Measurements from ENCODE around the gene DAZAP1. TPM values are rescaled to one million over a fixed set of nuclear protein-coding genes. Genes with fewer than 3 reads are reported as not detected.

DAZAP1 gene
- total RNA-seq, 4 donors from 2014 or later, result 41.5 to 75.4 (median 49.2) TPM

DNA sequence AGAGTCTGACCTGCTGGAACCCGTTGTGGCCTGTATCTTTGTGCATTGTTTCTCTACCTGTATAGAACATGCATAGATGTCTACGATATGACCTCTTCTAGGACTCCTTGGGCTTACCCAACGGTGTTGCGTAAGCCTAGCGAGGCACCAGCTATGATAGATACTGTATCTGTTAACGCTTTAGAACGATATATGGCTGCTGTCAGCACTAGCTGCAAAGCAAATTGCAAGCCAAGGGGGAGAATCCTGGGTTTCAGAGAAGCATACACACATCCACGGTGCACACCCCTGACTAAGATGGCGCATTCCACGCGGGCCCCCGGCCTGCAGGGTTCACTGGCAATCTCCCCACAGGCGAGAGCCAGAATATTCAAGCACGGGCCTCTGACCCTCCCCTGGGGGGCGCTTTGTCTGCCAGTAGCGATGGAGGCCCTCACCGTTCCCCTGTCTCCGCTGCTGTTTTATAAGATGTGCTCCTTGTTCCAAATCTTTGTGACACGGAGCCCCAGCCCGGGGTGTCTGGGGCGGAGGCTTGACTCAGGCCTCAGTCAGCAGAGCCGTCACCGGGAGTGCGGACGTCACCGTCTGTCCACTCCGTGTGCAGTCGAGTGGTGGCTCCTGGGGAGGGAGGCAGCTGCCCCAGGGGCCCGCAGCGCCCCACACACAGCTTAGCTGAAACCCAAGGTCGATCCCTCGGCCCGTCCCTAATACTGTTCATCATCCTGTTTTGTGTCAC lies 17.9 kb downstream of the DAZAP1 start:
- DNase-seq (ENCODE audit: low spot score in 2 of 2), result no peak
- WGBS, result 79% methylated on average over 31 of the region's 33 CpGs
- TF ChIP-seq POLR2A (IDR thresholded peaks at IDR 0.05), result no peak
- no peak for TF ChIP-seq POLR2AphosphoS5 (IDR thresholded peaks at IDR 0.05)
- TF ChIP-seq EP300 (IDR thresholded peaks at IDR 0.05), result no peak
- no peak for TF ChIP-seq CTCF (IDR thresholded peaks at IDR 0.05)
- peaks cover 29% of the 10 kb centered on the region for H3K4me1 ChIP-seq
- peaks cover 83% of the 10 kb centered on the region for H3K36me3 ChIP-seq
- no peaks in the 10 kb centered on the region for H3K9me3 ChIP-seq
- H3K4me3 ChIP-seq, result no peak overlapping the region
- no peaks in the 10 kb centered on the region for H3K27me3 ChIP-seq
- H3K27ac ChIP-seq, result peak overlapping the region; percentile 63

GRCh38 chr19:1425902-1426301 lies 18.5 kb downstream of the DAZAP1 start:
- WGBS, result 87% methylated on average over 11 of the region's 14 CpGs
- Histone ChIP-seq H3K27me3 (no peaks in the 10 kb centered on the region), H3K27ac (peak overlapping the region; percentile 63), H3K36me3 (peaks cover 83% of the 10 kb centered on the region), H3K4me3 (no peak overlapping the region), H3K4me1 (peaks cover 29% of the 10 kb centered on the region), H3K9me3 (no peaks in the 10 kb centered on the region)
- no peak for DNase-seq (ENCODE audit: low spot score in 2 of 2)
- no peak for TF ChIP-seq POLR2A (IDR thresholded peaks at IDR 0.05)
- no peak for TF ChIP-seq EP300 (IDR thresholded peaks at IDR 0.05)
- TF ChIP-seq POLR2AphosphoS5 (IDR thresholded peaks at IDR 0.05), result no peak
- no peak for TF ChIP-seq CTCF (IDR thresholded peaks at IDR 0.05)

GRCh38 chr19:1426736-1427135 lies 19.4 kb downstream of the DAZAP1 start:
- peaks cover 83% of the 10 kb centered on the region for H3K36me3 ChIP-seq
- DNase-seq (ENCODE audit: low spot score in 2 of 2), result no peak
- peaks cover 29% of the 10 kb centered on the region for H3K4me1 ChIP-seq
- WGBS, result 90% methylated on average over 9 of the region's 9 CpGs
- H3K27ac ChIP-seq, result no peak overlapping the region
- TF ChIP-seq EP300 (IDR thresholded peaks at IDR 0.05) (no peak), POLR2A (IDR thresholded peaks at IDR 0.05) (no peak)
- H3K27me3 ChIP-seq, result no peaks in the 10 kb centered on the region
- no peaks in the 10 kb centered on the region for H3K9me3 ChIP-seq
- no peak overlapping the region for H3K4me3 ChIP-seq

DNA sequence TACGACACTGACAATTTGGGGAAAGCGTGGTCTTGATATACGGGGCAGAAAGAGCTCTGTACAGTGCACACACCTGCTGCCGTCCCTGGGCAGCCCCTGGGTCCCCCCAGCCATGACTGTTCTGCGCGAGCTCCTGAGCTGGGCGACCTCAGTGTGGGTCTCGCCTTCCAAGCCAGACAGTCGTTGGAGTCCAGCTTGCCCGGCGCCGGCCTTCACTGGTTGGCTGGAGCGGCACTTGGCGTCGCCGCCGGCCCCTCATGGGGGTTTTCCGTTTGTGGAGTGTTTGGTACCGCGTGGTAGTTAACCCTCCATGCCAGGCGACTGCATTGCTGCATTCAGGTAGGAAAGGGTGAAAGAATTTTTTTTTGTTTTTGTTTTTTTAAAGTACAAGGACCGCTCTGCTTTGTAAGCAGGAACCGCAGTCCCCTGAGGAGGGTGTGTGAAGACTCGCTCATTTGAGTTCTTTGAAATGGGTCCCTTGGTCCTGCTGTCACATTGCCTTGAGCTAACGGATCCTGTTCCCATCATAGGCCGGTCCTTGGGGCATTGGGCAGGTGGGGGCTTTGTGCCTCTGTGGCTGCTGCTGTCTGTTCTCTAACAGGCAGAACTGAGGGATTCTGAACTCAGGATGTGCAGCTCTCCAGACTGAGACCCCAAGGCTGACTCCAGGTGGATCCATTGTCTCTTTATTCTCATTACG lies 20.0 kb downstream of the DAZAP1 start:
- Histone ChIP-seq H3K27me3 (no peaks in the 10 kb centered on the region), H3K36me3 (peaks cover 83% of the 10 kb centered on the region), H3K27ac (no peak overlapping the region), H3K9me3 (no peaks in the 10 kb centered on the region), H3K4me1 (peaks cover 29% of the 10 kb centered on the region), H3K4me3 (no peak overlapping the region)
- no peak for DNase-seq (ENCODE audit: low spot score in 2 of 2)
- TF ChIP-seq EP300 (IDR thresholded peaks at IDR 0.05) (no peak), CTCF (IDR thresholded peaks at IDR 0.05) (no peak), POLR2AphosphoS5 (IDR thresholded peaks at IDR 0.05) (no peak), POLR2A (IDR thresholded peaks at IDR 0.05) (no peak)
- WGBS, result 94% methylated on average over 27 of the region's 27 CpGs

- no peaks in the 10 kb centered on the region for H3K9me3 ChIP-seq
- TF ChIP-seq EP300 (IDR thresholded peaks at IDR 0.05) (no peak), POLR2A (IDR thresholded peaks at IDR 0.05) (no peak), CTCF (IDR thresholded peaks at IDR 0.05) (no peak), POLR2AphosphoS5 (IDR thresholded peaks at IDR 0.05) (no peak)
- DNase-seq (ENCODE audit: low spot score in 2 of 2), result no peak
- H3K4me1 ChIP-seq, result peaks cover 29% of the 10 kb centered on the region
- H3K4me3 ChIP-seq, result no peak overlapping the region
- 76% methylated on average over 20 of the region's 41 CpGs for WGBS
- H3K27ac ChIP-seq, result no peak overlapping the region
- H3K36me3 ChIP-seq, result peaks cover 83% of the 10 kb centered on the region
- H3K27me3 ChIP-seq, result no peaks in the 10 kb centered on the region
Observed at GRCh38 chr19:1428738-1429391, 21.5 kb downstream of the DAZAP1 start.

All from suprapubic skin (tissue), 4 donors.